LNCAP (cell line): ENCODE data around the gene SUN3.

Source experiments
- TF ChIP-seq, protein P1 (sequence below): fragments of 450-650 bp; IDR thresholded peaks from 2 replicates; pipeline ENCODE4 v1.5.1; 2017; ENCODE audit warnings: mild to moderate bottlenecking

SUN3 gene

GRCh38 chr7:48025624-48026023, 3.3 kb downstream of the SUN3 start:
- TF ChIP-seq, protein P1, sequence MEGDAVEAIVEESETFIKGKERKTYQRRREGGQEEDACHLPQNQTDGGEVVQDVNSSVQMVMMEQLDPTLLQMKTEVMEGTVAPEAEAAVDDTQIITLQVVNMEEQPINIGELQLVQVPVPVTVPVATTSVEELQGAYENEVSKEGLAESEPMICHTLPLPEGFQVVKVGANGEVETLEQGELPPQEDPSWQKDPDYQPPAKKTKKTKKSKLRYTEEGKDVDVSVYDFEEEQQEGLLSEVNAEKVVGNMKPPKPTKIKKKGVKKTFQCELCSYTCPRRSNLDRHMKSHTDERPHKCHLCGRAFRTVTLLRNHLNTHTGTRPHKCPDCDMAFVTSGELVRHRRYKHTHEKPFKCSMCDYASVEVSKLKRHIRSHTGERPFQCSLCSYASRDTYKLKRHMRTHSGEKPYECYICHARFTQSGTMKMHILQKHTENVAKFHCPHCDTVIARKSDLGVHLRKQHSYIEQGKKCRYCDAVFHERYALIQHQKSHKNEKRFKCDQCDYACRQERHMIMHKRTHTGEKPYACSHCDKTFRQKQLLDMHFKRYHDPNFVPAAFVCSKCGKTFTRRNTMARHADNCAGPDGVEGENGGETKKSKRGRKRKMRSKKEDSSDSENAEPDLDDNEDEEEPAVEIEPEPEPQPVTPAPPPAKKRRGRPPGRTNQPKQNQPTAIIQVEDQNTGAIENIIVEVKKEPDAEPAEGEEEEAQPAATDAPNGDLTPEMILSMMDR, result no peak

GRCh38 chr7:48017674-48018073, 11.2 kb downstream of the SUN3 start:
- TF ChIP-seq, protein P1, result no peak

DNA sequence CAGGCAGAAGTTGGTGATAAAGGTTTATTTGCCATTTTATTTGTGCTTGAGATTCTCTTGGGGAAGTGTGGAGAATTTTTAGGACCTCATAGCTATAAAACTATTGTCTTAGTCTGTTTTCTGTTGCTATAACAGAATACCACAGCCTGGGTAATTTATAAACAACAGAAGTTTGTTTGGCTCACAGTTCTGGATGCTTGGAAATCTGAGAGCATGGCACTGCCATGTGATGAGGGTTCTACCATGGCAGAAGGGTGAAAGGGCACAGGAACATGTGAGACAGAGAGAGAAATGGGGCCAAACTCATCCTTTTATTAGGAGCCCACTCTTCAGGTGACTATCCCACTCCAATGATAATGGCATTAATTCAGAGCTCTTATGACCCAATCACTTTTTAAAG, 12.3 kb downstream of the SUN3 start:
- TF ChIP-seq, protein P1, result no peak

DNA sequence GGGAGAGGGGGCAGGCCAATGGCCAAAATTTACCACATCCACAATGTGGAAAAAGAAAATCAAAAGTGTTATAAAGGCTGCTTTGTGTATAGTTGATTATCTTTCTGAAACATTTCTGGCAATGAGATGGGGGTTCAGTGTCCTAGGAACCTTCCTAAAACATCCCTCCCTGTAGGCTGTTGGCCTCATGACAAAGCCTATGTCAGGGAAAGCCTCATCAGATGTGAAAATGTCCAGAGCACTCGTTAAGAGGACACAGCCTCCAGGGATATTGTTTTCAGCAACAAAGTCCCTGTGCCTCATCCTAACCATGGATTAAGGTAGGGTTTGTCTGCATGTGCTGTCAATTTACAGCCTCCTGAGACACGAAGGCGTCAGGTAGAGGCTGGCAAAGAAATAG, 17.0 kb downstream of the SUN3 start:
- TF ChIP-seq, protein P1, result no peak

GRCh38 chr7:48011323-48011722, 17.6 kb downstream of the SUN3 start:
- TF ChIP-seq, protein P1, result no peak

GRCh38 chr7:48009954-48010353, 19.0 kb downstream of the SUN3 start:
- TF ChIP-seq, protein P1, result no peak

GRCh38 chr7:48009257-48009656, 19.6 kb downstream of the SUN3 start:
- TF ChIP-seq, protein P1, result no peak

GRCh38 chr7:48006866-48007265, 22.0 kb downstream of the SUN3 start:
- TF ChIP-seq, protein P1, result no peak
